Kidney (tissue), 14 donors: ENCODE data around the gene SDK1. TPM values are rescaled to one million over a fixed set of nuclear protein-coding genes. Genes with fewer than 3 reads are reported as not detected.

ENCODE experiments used
- DNase-seq, 5 donors: peaks; one replicate each; pipeline ENCODE4 v3.0.0-alpha.2; 2013 to 2020
- FAIRE-seq: peaks from 2 replicates; lab custom pipeline; 2012; peaks lifted over from hg19 to GRCh38; lab: Jason Lieb, UNC
- H3K27ac ChIP-seq, 2 donors: one replicate each; pipeline ENCODE4 v1.7.0; 2013; ENCODE audit warnings: low read depth in 2 of 2, low read length in 2 of 2, inconsistent platforms in 1 of 2
- H3K27me3 ChIP-seq: one replicate; pipeline ENCODE4 v1.7.1; 2013; ENCODE audit warnings: low read length, inconsistent platforms; ENCODE audit not compliant: control insufficient read depth, insufficient read depth
- H3K36me3 ChIP-seq, 3 donors: one replicate each; pipeline versions ENCODE4 v1.7.0 to v1.7.1; 2013; ENCODE audit warnings: low read length in 3 of 3, control low read depth in 1 of 3, inconsistent platforms in 1 of 3; ENCODE audit not compliant: insufficient read depth in 3 of 3, control insufficient read depth in 2 of 3
- H3K4me1 ChIP-seq, 3 donors: one replicate each; pipeline versions ENCODE4 v1.7.0 to v1.7.1; 2013; ENCODE audit warnings: low read length in 3 of 3, inconsistent platforms in 1 of 3, low read depth in 1 of 3; ENCODE audit not compliant: control insufficient read depth in 2 of 3, insufficient read depth in 2 of 3
- H3K4me3 ChIP-seq, 3 donors: one replicate each; pipeline versions ENCODE4 v1.7.0 to v1.8.1; 2013; ENCODE audit warnings: low read length in 3 of 3, control low read depth in 1 of 3, inconsistent platforms in 1 of 3
- H3K9ac ChIP-seq, 3 donors: one replicate each; pipeline versions ENCODE4 v1.7.0 to v1.7.1; 2013; ENCODE audit warnings: low read length in 3 of 3, control low read depth in 1 of 3, inconsistent platforms in 1 of 3
- H3K9me3 ChIP-seq, 3 donors: one replicate each; pipeline versions ENCODE4 v1.7.0 to v1.7.1; 2013; ENCODE audit warnings: low read length in 3 of 3, control low read depth in 1 of 3, inconsistent platforms in 1 of 3; ENCODE audit not compliant: control insufficient read depth in 2 of 3, insufficient read depth in 1 of 3
- CTCF ChIP-seq: IDR thresholded peaks from 3 replicates; pipeline ENCODE4 v1.5.1; 2012; ENCODE audit warnings: mild to moderate bottlenecking, moderate library complexity, borderline replicate concordance; ENCODE audit not compliant: insufficient read depth; ENCODE audit errors: extremely low read depth
- intact Hi-C: fragments of 100-400 bp; cut with DNase I; formaldehyde crosslinking; loops from one replicate; pipeline ENCODE4 v1.11.1; 2022
- polyA plus RNA-seq: library from polyadenylated mRNA; stranded (reverse); fragments of 350-450 nt; fragmentation: Illumina TruSeq; extraction: RNeasy Lipid Tissue Mini Kit (QIAGEN cat#74804); gene quantifications from one replicate; pipeline ENCODE4 v1.2.3, GENCODE V29; 2014; ENCODE audit warnings: low read depth, low replicate concordance; ENCODE audit not compliant: insufficient read depth
- total RNA-seq: library from RNA; stranded (reverse); fragmentation: NEBNext Ultra II Directional; extraction: Animal tissue kit (Norgen Biotek cat#: 25700); gene quantifications from one replicate; pipeline ENCODE4 v1.2.1, GENCODE V29; 2021
- donor health status: control.
- donor health status: control.
- donor health status: control.
- donor health status: control.
- donor health status: control.
- donor health status: DM: yes; HTN: yes; CAD: no.
- donor health status: Normal renal cell carcinoma (clear cell type).

SDK1 gene
- total and polyA plus RNA-seq, 2 donors from 2014 or later = 2.0 to 38.3 TPM

GRCh38 chr7:3956949-3957348, 655.9 kb downstream of the SDK1 start:
- no peak for DNase-seq
- H3K9me3 ChIP-seq = peaks cover 0 to 2% (median 0%) of the 10 kb centered on the region in 3 donors
- no peak for TF ChIP-seq CTCF
- peaks cover 0 to 2% (median 0%) of the 10 kb centered on the region in 3 donors for H3K36me3 ChIP-seq
- intact Hi-C loops = no loop called here
- H3K4me1 ChIP-seq = peaks cover 0 to 10% (median 2%) of the 10 kb centered on the region in 3 donors
- H3K27ac ChIP-seq = no peak overlapping the region
- no peaks in the 10 kb centered on the region for H3K27me3 ChIP-seq
- FAIRE-seq = no peak
- H3K9ac ChIP-seq = no peak overlapping the region
- H3K4me3 ChIP-seq = no peak overlapping the region

- no peak overlapping the region for H3K27ac ChIP-seq
These were observed 656.5 kb downstream of the SDK1 start for GRCh38 chr7:3957472-3958108.

GRCh38 chr7:3958109-3958483, 657.0 kb downstream of the SDK1 start:
- no peaks in the 10 kb centered on the region for H3K27me3 ChIP-seq
- H3K9me3 ChIP-seq = peaks cover 0 to 2% (median 0%) of the 10 kb centered on the region in 3 donors
- DNase-seq (no peak), FAIRE-seq (no peak)
- no peak overlapping the region for H3K9ac ChIP-seq
- H3K27ac ChIP-seq = no peak overlapping the region
- H3K4me3 ChIP-seq = no peak overlapping the region
- intact Hi-C loops = no loop called here
- peaks cover 0 to 3% (median 0%) of the 10 kb centered on the region in 3 donors for H3K36me3 ChIP-seq
- TF ChIP-seq CTCF = no peak
- peaks cover 0 to 10% (median 2%) of the 10 kb centered on the region in 3 donors for H3K4me1 ChIP-seq

More at GRCh38 chr7:3957472-3958108, 656.5 kb downstream of the SDK1 start:
- no peak overlapping the region for H3K9ac ChIP-seq
- peak in 2 of 5 donors; percentile 13 to 28 for DNase-seq
- TF ChIP-seq CTCF = no peak
- no peak for FAIRE-seq
- intact Hi-C loops = no loop called here
- peaks cover 0 to 2% (median 0%) of the 10 kb centered on the region in 3 donors for H3K9me3 ChIP-seq
- H3K4me3 ChIP-seq = no peak overlapping the region
- no peaks in the 10 kb centered on the region for H3K27me3 ChIP-seq
- peaks cover 0 to 10% (median 2%) of the 10 kb centered on the region in 3 donors for H3K4me1 ChIP-seq
- peaks cover 0 to 3% (median 0%) of the 10 kb centered on the region in 3 donors for H3K36me3 ChIP-seq
